Bronchial epithelial cell (primary cell): ENCODE measurements around the gene LRRC3C. TPM values are rescaled to one million over a fixed set of nuclear protein-coding genes. Genes with fewer than 3 reads are reported as not detected.

ENCODE experiments used
- DNase-seq: peaks from one replicate; pipeline ENCODE4 v3.0.0-alpha.2; 2010; ENCODE audit warnings: low read depth
- FAIRE-seq: peaks from 2 replicates; lab custom pipeline; 2011; peaks lifted over from hg19 to GRCh38; lab: Jason Lieb, UNC
- H3K27me3 ChIP-seq: 2 replicates; pipeline ENCODE4 v1.5.1; 2011; ENCODE audit warnings: low read length; ENCODE audit not compliant: control insufficient read depth, insufficient read depth
- H3K36me3 ChIP-seq: 2 replicates; pipeline ENCODE4 v1.5.1; 2011; ENCODE audit warnings: low read length; ENCODE audit not compliant: control insufficient read depth, insufficient read depth
- H3K4me3 ChIP-seq: 2 replicates; pipeline ENCODE4 v1.5.1; 2011; ENCODE audit warnings: mild to moderate bottlenecking, low read depth, low read length, control low read depth
- total RNA-seq: library from RNA; depleted of rRNA; stranded (reverse); fragments of >200 nt; gene quantifications from 2 replicates; pipeline ENCODE4 v1.2.1, GENCODE V29; 2014
- TF ChIP-seq, protein P1 (sequence below): IDR thresholded peaks from 2 replicates; pipeline ENCODE4 v1.5.1; 2011; ENCODE audit warnings: mild to moderate bottlenecking, moderate library complexity, low read length, control low read depth, inconsistent platforms; ENCODE audit not compliant: insufficient read depth, severe bottlenecking

Gene LRRC3C
- total RNA-seq, 1 donor from 2014 or later, result not detected

DNA sequence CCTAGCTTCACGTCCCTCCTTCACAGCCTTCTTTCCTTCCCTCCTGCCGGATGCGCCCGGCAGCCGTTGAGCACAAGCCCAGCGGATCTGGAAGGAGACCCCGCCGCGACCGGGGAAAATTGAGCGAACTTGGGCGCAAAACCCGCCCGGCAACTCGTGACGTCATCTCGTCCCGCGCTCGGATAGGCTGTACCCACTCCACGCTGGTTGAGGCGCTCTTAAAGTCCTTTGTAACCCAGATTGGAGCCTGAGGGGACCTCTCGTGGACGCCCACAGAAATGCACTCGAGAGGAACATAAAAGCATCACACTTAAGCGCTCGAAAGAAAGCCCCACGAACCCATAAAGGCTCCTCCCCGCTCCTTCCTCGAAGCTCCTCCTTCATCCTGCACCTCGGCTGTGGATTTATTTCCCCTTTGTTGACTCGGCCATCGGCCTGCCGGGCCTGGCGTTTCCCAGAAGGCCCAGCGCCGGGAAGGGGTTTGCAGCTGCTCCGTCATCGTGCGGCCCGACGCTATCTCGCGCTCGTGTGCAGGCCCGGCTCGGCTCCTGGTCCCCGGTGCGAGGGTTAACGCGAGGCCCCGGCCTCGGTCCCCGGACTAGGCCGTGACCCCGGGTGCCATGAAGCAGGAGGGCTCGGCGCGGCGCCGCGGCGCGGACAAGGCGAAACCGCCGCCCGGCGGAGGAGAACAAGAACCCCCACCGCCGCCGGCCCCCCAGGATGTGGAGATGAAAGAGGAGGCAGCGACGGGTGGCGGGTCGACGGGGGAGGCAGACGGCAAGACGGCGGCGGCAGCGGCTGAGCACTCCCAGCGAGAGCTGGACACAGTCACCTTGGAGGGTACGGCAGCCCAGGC is 53.0 kb downstream of the LRRC3C start, which contains the start of gene PSMD3:
PSMD3 (plus strand) TSS at position 457 of the 856 bp plus-strand sequence; CDS start at position 621, 164 bp downstream.
- H3K4me3 ChIP-seq, result peak within 1 kb of the TSS; percentile 94
- DNase-seq, result peak; percentile 99
- no peak for FAIRE-seq
- TF ChIP-seq, protein P1, sequence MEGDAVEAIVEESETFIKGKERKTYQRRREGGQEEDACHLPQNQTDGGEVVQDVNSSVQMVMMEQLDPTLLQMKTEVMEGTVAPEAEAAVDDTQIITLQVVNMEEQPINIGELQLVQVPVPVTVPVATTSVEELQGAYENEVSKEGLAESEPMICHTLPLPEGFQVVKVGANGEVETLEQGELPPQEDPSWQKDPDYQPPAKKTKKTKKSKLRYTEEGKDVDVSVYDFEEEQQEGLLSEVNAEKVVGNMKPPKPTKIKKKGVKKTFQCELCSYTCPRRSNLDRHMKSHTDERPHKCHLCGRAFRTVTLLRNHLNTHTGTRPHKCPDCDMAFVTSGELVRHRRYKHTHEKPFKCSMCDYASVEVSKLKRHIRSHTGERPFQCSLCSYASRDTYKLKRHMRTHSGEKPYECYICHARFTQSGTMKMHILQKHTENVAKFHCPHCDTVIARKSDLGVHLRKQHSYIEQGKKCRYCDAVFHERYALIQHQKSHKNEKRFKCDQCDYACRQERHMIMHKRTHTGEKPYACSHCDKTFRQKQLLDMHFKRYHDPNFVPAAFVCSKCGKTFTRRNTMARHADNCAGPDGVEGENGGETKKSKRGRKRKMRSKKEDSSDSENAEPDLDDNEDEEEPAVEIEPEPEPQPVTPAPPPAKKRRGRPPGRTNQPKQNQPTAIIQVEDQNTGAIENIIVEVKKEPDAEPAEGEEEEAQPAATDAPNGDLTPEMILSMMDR, result peak; percentile 81
- H3K27me3 ChIP-seq, result no peaks in the 10 kb centered on the region
- peaks cover 7% of the 10 kb centered on the region for H3K36me3 ChIP-seq

- Histone ChIP-seq H3K4me3 (peak overlapping the region; percentile 94), H3K27me3 (no peaks in the 10 kb centered on the region), H3K36me3 (peaks cover 7% of the 10 kb centered on the region)
- no peak for FAIRE-seq
- TF ChIP-seq, protein P1, result no peak
- no peak for DNase-seq
Observed at GRCh38 chr17:39981207-39981741, 53.7 kb downstream of the LRRC3C start.

GRCh38 chr17:39981766-39982375 is 54.3 kb downstream of the LRRC3C start:
- no peaks in the 10 kb centered on the region for H3K27me3 ChIP-seq
- peaks cover 13% of the 10 kb centered on the region for H3K36me3 ChIP-seq
- peak overlapping the region; percentile 94 for H3K4me3 ChIP-seq
- TF ChIP-seq, protein P1, result no peak
- FAIRE-seq, result no peak
- DNase-seq, result no peak

- TF ChIP-seq, protein P1, result no peak
- peaks cover 41% of the 10 kb centered on the region for H3K36me3 ChIP-seq
- no peaks in the 10 kb centered on the region for H3K27me3 ChIP-seq
- H3K4me3 ChIP-seq, result no peak overlapping the region
- DNase-seq (no peak), FAIRE-seq (no peak)
Observed at GRCh38 chr17:39988206-39988810, 60.8 kb downstream of the LRRC3C start.

DNA sequence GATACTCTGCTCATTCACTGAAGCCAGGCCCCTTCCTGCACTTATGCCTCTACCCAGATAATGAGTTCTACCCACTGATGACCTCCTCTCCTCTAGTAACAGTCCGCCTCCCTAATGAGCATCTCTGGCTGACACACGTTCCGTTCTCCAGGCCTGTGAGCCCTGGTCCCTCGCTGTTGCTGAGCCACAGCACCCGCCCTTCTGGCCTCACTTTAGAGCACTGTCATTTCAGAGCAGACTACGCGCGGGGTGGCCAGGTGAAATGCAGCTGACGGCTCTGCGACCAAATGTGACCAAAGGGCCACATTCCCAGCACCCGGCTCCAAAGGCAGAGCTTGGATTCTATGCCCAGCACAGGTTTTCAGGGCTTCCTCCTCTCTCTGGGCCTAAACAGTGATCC is 66.9 kb downstream of the LRRC3C start:
- FAIRE-seq, result no peak
- Histone ChIP-seq H3K4me3 (no peak overlapping the region), H3K27me3 (no peaks in the 10 kb centered on the region), H3K36me3 (peaks cover 37% of the 10 kb centered on the region)
- TF ChIP-seq, protein P1, result no peak
- DNase-seq, result no peak

Other genes with a start within 250 kb of the LRRC3C start
- 10.8 TPM in 2 replicates for gene PGAP3, start 239.7 kb upstream of the LRRC3C start, total RNA-seq
- 32.1 and 62.3 TPM in 2 replicates for gene ERBB2, start 227.7 kb upstream of the LRRC3C start, total RNA-seq
- gene MIEN1, start 197.2 kb upstream of the LRRC3C start, total RNA-seq, result 26.6 and 34.1 TPM in 2 replicates
- gene GRB7, start 189.8 kb upstream of the LRRC3C start, total RNA-seq, result 9.0 and 14.0 TPM in 2 replicates
- gene IKZF3, start 63.4 kb upstream of the LRRC3C start, total RNA-seq, result under 0.01 TPM in 1 of 2 replicates, not detected in the other
- not detected in 2 replicates for gene ZPBP2, start 59.5 kb upstream of the LRRC3C start, total RNA-seq
- gene GSDMB, start 9.1 kb upstream of the LRRC3C start, total RNA-seq, result 5.8 and 6.1 TPM in 2 replicates
- gene ORMDL3, start 131 bp upstream of the LRRC3C start, total RNA-seq, result 26.6 and 30.7 TPM in 2 replicates
- gene GSDMA, start 35.3 kb downstream of the LRRC3C start, total RNA-seq, result 0.26 and 0.38 TPM in 2 replicates
- gene PSMD3, start 53.1 kb downstream of the LRRC3C start, total RNA-seq, result 79.8 and 83.1 TPM in 2 replicates
- under 0.01 TPM in 1 of 2 replicates, not detected in the other for gene CSF3, start 87.7 kb downstream of the LRRC3C start, total RNA-seq
- 23.0 and 25.0 TPM in 2 replicates for gene MED24, start 126.7 kb downstream of the LRRC3C start, total RNA-seq
- gene THRA, start 135.2 kb downstream of the LRRC3C start, total RNA-seq, result 4.2 and 5.8 TPM in 2 replicates
- 0.51 and 0.79 TPM in 2 replicates for gene NR1D1, start 172.9 kb downstream of the LRRC3C start, total RNA-seq
- 27.1 and 32.5 TPM in 2 replicates for gene MSL1, start 194.2 kb downstream of the LRRC3C start, total RNA-seq
- gene CASC3, start 212.8 kb downstream of the LRRC3C start, total RNA-seq, result 14.7 and 15.3 TPM in 2 replicates
- gene RAPGEFL1, start 249.7 kb downstream of the LRRC3C start, total RNA-seq, result 11.1 and 30.0 TPM in 2 replicates